Muscle layer of duodenum (tissue), 2 donors: ENCODE results near the gene C4BPA.

Source experiments
- H3K27ac ChIP-seq: one replicate; pipeline ENCODE4 v1.7.0; 2013; ENCODE audit warnings: mild to moderate bottlenecking, low read length
- H3K27me3 ChIP-seq: one replicate; pipeline ENCODE4 v1.7.0; 2013; ENCODE audit warnings: low read depth, mild to moderate bottlenecking, control low read depth, low read length
- H3K36me3 ChIP-seq, 2 donors: one replicate each; pipeline ENCODE4 v1.7.0; 2013; ENCODE audit warnings: low read length in 2 of 2, control low read depth in 1 of 2, mild to moderate bottlenecking in 1 of 2; ENCODE audit not compliant: insufficient read depth in 2 of 2, control insufficient read depth in 1 of 2
- H3K4me1 ChIP-seq, 2 donors: one replicate each; pipeline ENCODE4 v1.7.0; 2013; ENCODE audit warnings: low read length in 2 of 2, mild to moderate bottlenecking in 2 of 2, control low read depth in 1 of 2, moderate library complexity in 1 of 2; ENCODE audit not compliant: insufficient read depth in 2 of 2, control insufficient read depth in 1 of 2
- H3K4me3 ChIP-seq, 2 donors: one replicate each; pipeline ENCODE4 v1.7.0; 2013; ENCODE audit warnings: low read length in 2 of 2, low read depth in 1 of 2, mild to moderate bottlenecking in 1 of 2
- H3K9me3 ChIP-seq, 2 donors: one replicate each; pipeline ENCODE4 v1.7.0; 2013; ENCODE audit warnings: low read length in 2 of 2, control low read depth in 1 of 2, mild to moderate bottlenecking in 1 of 2; ENCODE audit not compliant: control insufficient read depth in 1 of 2
- donor health status: healthy.

Gene C4BPA

GRCh38 chr1:207089627-207090355, 14.2 kb upstream of the C4BPA start:
- Histone ChIP-seq H3K9me3 (no peaks in the 10 kb centered on the region), H3K4me1 (no peaks in the 10 kb centered on the region), H3K27ac (no peak overlapping the region), H3K27me3 (no peaks in the 10 kb centered on the region), H3K4me3 (no peak overlapping the region), H3K36me3 (no peaks in the 10 kb centered on the region)

- H3K4me1 ChIP-seq, result no peaks in the 10 kb centered on the region
- no peaks in the 10 kb centered on the region for H3K36me3 ChIP-seq
- H3K27ac ChIP-seq, result no peak overlapping the region
- no peaks in the 10 kb centered on the region for H3K27me3 ChIP-seq
- no peaks in the 10 kb centered on the region for H3K9me3 ChIP-seq
- no peak overlapping the region for H3K4me3 ChIP-seq
Observed at GRCh38 chr1:207091200-207091908, 12.7 kb upstream of the C4BPA start.

GRCh38 chr1:207093944-207094343, 10.1 kb upstream of the C4BPA start:
- H3K9me3 ChIP-seq, result no peaks in the 10 kb centered on the region
- H3K36me3 ChIP-seq, result no peaks in the 10 kb centered on the region
- no peaks in the 10 kb centered on the region for H3K4me1 ChIP-seq
- H3K4me3 ChIP-seq, result no peak overlapping the region
- H3K27me3 ChIP-seq, result no peaks in the 10 kb centered on the region
- no peak overlapping the region for H3K27ac ChIP-seq

GRCh38 chr1:207097871-207098324, 6.1 kb upstream of the C4BPA start:
- H3K4me3 ChIP-seq, result no peak overlapping the region
- H3K9me3 ChIP-seq, result no peaks in the 10 kb centered on the region
- no peaks in the 10 kb centered on the region for H3K27me3 ChIP-seq
- no peaks in the 10 kb centered on the region for H3K4me1 ChIP-seq
- H3K36me3 ChIP-seq, result no peaks in the 10 kb centered on the region
- no peak overlapping the region for H3K27ac ChIP-seq

GRCh38 chr1:207101720-207102119, 2.3 kb upstream of the C4BPA start:
- Histone ChIP-seq H3K9me3 (no peaks in the 10 kb centered on the region), H3K4me1 (no peaks in the 10 kb centered on the region), H3K27me3 (no peaks in the 10 kb centered on the region)

GRCh38 chr1:207102146-207102545, 1.9 kb upstream of the C4BPA start:
- Histone ChIP-seq H3K9me3 (no peaks in the 10 kb centered on the region), H3K27ac (no peak overlapping the region), H3K4me1 (no peaks in the 10 kb centered on the region), H3K36me3 (no peaks in the 10 kb centered on the region), H3K4me3 (no peak overlapping the region), H3K27me3 (no peaks in the 10 kb centered on the region)

More at GRCh38 chr1:207101720-207102119, 2.3 kb upstream of the C4BPA start:
- no peak overlapping the region for H3K27ac ChIP-seq
- no peak overlapping the region for H3K4me3 ChIP-seq
- no peaks in the 10 kb centered on the region for H3K36me3 ChIP-seq

GRCh38 chr1:207102659-207103058, 1.4 kb upstream of the C4BPA start:
- H3K4me1 ChIP-seq, result no peaks in the 10 kb centered on the region
- H3K4me3 ChIP-seq, result no peak overlapping the region
- H3K27me3 ChIP-seq, result no peaks in the 10 kb centered on the region
- no peaks in the 10 kb centered on the region for H3K36me3 ChIP-seq
- no peak overlapping the region for H3K27ac ChIP-seq
- H3K9me3 ChIP-seq, result no peaks in the 10 kb centered on the region

- no peak overlapping the region for H3K4me3 ChIP-seq
- H3K4me1 ChIP-seq, result no peaks in the 10 kb centered on the region
- H3K36me3 ChIP-seq, result no peaks in the 10 kb centered on the region
- H3K27ac ChIP-seq, result no peak overlapping the region
- H3K9me3 ChIP-seq, result no peaks in the 10 kb centered on the region
- H3K27me3 ChIP-seq, result no peaks in the 10 kb centered on the region
Observed at GRCh38 chr1:207109004-207109403, 5.0 kb downstream of the C4BPA start.

GRCh38 chr1:207112616-207113296, 8.7 kb downstream of the C4BPA start:
- Histone ChIP-seq H3K4me3 (no peak overlapping the region), H3K27me3 (no peaks in the 10 kb centered on the region), H3K36me3 (no peaks in the 10 kb centered on the region), H3K9me3 (no peaks in the 10 kb centered on the region), H3K4me1 (no peaks in the 10 kb centered on the region), H3K27ac (no peak overlapping the region)

- H3K4me1 ChIP-seq, result no peaks in the 10 kb centered on the region
- no peaks in the 10 kb centered on the region for H3K27me3 ChIP-seq
- H3K4me3 ChIP-seq, result no peak overlapping the region
- H3K36me3 ChIP-seq, result no peaks in the 10 kb centered on the region
- H3K9me3 ChIP-seq, result no peaks in the 10 kb centered on the region
- no peak overlapping the region for H3K27ac ChIP-seq
Observed at GRCh38 chr1:207115269-207115668, 11.2 kb downstream of the C4BPA start.

- Histone ChIP-seq H3K4me1 (no peaks in the 10 kb centered on the region), H3K9me3 (peaks cover 5 to 15% of the 10 kb centered on the region in 2 donors), H3K36me3 (peaks cover 0 to 17% of the 10 kb centered on the region in 2 donors), H3K4me3 (no peak overlapping the region), H3K27me3 (no peaks in the 10 kb centered on the region), H3K27ac (no peak overlapping the region)
Observed at GRCh38 chr1:207124389-207124788, 20.4 kb downstream of the C4BPA start.
